Left lobe of liver (tissue), 2 donors: ENCODE results near the gene TEX10. TPM values are rescaled to one million over a fixed set of nuclear protein-coding genes. Genes with fewer than 3 reads are reported as not detected.

Source experiments
- ATAC-seq: fragments of 200-7000 bp; cut with Tn5 transposase; one replicate; pipeline ENCODE4 v1.9.1; 2020; ENCODE audit warnings: mild to moderate bottlenecking, moderate library complexity
- DNase-seq: peaks from one replicate; pipeline ENCODE4 v3.0.0-alpha.2; 2020; ENCODE audit warnings: low spot score
- total RNA-seq: library from RNA; stranded (reverse); gene quantifications from one replicate; pipeline ENCODE4 v1.2.1, GENCODE V29; 2021
- donor health status: DM: no; HTN: no; CAD: no; lungs with moderate emphysema.
- donor health status: DM: no; HTN: yes; CAD: no.

Gene TEX10
- total RNA-seq, 1 donor from 2014 or later: 2.3 TPM

DNA sequence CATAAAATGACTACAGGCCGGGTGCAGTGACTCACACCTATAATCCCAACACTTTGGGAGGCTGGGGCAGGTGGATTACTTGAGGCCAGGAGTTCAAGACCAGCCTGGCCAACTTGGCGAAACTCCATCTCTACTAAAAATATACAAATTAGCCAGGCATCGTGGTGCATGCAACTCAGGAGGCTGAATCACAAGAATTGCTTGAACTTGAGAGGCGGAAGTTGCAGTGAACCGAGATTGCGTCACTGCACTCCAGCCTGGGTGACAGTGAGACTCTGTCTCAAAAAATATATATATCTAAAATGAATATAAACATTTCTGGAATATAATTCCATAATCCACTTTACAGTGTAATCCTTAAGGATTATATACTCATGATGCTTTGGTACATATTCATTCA lies 66.5 kb downstream of the TEX10 start:
- DNase-seq (no peak), ATAC-seq (no peak)

DNA sequence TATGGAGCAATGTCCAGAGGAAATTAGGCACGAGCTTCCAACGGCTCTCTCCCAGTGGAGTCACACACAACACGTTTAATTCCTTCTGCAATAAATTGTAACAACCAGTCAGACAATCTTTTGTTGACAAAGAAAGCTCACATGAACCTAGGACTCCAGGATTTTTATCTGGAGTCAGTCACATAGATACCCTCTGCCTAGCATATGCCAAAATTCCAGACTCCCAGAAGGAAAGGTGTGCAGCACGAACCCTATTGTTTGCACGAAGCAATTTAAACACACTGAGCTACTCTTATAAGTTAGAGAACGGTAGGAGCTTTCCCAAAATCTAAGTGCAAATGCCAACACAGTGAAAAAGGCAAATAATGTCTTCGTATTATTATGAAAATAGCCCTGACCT lies 67.1 kb downstream of the TEX10 start:
- no peak for ATAC-seq
- DNase-seq: no peak

DNA sequence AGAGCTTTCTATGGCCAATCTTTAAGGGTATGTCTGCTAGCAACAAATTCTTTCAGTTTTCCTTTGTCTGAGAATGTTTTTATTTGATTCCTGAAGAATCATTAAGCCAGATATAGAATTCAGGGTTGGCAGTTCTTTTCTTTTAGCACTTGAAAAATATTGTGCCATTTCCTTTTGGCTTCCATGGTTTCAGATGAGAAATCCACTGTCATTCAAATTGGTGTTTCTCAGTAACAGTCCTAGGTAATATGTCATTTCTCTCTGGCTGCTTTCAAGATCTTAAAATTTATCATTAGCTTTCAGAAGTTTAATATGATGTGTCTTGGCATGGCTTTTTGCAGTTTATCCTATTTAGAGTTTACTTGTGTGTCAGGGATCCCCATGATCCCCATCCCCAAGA lies 67.7 kb downstream of the TEX10 start:
- ATAC-seq: no peak
- DNase-seq: no peak

DNA sequence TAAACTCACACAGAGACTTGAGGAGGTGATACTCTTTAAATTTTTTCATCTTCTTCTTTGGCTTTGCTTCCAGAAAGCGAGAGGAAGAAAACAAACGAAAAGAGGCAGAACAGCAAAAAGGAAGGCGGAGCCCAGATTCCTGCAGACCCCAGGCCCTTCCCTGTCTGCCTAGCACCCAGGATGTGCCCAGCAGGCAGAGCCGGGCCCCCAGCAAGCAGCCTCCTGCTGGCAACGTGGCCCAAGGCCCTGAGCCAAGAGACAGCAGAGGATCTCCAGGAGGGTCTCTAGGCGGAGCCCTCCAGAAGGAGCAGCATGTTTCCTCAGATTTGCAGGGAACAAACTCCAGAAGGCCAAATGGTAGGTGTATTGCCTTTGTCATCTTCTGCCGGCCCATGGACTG lies 68.5 kb downstream of the TEX10 start:
- ATAC-seq (no peak), DNase-seq (no peak)

DNA sequence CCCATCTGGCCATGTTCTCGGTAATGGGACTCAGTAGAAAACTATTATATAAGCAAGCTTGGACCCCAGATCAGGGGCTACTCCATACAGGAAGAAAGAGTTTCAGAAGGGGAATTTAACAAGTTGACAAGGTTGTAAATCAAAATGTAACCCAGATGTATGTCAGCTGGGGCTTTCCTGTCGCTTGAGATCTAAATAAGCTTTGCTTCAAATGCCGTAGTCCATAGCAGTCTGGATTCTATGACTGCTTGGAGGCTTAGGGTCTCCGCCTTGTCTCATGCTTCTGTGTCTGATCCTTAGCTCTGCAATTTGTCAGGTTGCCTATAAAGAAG lies 70.4 kb downstream of the TEX10 start:
- DNase-seq: no peak
- ATAC-seq: no peak

DNA sequence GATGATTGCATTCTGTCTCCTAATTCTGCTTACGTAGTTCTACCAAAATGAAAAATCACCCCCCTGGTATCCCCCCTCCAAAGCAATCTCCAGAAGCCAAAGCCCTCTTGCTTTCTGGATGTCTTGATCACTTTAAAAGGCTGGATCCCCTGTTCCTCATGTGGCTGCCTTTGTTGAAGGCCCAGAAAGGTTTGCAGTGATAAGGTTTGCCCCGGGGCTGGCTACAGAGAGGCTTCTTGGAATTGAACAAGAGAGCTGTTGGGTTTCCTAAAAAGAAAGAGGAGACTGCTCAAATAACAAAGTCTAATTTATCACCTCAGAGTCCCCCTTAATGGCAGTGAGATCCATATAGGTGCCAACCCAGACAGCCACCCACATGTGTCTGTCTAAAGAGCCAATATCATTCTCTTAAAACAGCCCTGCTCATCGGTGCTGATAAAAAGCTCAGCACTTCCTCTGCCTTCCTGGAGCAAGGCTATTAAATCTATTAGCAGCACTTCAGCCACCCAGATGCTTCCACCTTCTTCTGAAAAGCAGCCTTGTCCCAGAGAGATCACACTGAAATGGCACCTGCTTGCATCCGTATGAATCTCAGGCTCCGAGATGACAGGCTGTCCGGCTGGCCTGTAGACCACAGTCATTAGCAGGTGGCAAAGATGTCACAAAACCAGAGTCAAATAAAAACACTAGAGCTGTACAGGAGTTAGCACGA lies 70.9 kb downstream of the TEX10 start:
- DNase-seq: no peak
- ATAC-seq: no peak

DNA sequence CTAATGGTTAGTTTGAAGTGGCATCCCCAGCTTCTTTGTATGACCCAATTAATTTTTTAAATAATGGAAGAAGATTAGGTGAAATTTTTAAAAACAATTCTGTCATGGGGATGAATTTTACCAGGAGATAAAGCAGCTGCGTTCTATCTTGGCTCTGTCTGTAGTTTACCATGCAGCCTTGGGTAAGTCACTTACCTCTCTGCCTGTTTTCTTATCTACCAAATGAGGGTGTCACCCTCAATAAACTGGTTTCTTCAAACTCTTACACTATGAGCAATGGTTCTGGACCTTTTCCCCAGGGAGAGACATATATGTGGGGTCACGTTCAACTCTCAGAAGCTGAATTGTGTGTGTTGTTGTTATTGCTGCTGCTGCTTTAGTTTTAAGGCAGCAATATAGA lies 71.7 kb downstream of the TEX10 start:
- no peak for DNase-seq
- ATAC-seq: no peak

DNA sequence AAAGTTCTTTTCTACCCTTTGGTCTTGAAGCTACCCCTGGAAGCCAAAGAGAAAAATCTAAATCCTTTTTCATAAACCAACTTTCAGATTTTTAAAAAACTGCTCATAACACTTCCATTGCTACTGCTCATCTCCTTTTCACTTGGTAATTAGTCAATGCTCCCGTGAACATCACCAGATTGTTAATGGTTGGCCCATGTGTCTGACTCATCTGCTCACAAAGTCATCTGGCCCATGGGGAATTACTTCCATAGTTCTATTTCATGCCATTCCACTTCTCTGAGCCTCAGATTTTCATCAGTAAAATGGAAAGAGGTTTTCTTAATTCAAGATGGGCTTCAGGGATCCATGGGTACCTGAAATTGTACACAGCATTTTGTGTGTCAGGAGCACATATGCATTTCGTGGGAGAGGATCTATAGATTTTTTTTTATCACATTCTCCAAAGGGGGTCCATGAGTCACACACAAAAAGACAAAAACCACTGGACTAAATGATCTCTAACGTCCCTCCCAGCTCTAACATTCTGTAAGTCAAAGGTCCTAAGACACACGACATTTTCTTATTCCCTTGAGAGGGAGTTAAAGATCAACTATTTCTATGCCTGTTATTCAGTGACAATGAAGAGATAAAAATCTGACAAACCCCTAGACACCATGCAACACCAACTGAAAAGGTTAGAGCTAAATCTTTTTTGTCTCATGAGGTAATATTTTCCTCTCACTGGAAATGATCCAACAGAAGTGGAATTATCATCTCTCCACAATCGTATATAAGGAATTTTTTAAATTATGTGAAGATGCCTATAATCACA lies 75.4 kb downstream of the TEX10 start:
- DNase-seq: no peak
- ATAC-seq: no peak

DNA sequence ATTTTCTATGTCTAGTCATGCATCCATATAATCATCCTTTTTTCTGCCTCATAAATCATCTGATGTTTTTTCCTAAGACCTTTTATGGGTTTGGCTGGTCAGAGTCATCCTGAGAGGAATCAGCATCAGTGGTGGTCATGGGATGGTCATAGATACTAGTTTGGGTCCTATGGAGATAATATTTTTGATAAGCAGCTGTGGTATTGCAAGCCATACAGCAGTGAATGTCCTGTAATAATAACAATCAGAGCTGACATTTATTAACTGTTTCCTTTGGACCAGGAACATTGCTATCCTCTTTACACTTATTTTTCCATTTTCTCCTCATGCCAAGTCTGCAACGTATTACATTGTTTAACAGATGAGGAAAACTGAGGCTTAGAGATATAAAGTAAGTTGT lies 83.1 kb downstream of the TEX10 start:
- no peak for DNase-seq
- ATAC-seq: no peak

DNA sequence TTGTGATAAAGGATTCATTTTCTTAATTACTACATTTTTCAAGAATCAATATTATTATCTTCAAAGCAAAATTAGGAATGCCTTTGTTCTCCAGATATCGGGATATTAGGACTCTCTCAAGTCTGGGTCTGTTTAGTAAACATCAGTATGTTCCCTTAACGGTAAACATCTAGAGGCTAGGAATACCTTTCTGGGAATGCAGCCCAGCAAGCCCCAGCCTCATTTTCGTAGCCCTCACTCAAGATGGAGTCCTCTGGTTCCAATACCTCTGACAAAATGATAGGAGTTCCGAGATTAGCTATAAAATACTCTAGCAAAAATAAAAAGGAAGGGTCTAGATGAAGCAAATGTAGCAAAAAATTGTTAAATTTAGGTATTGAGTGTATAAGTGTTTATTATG lies 84.5 kb downstream of the TEX10 start:
- ATAC-seq: no peak
- no peak for DNase-seq

DNA sequence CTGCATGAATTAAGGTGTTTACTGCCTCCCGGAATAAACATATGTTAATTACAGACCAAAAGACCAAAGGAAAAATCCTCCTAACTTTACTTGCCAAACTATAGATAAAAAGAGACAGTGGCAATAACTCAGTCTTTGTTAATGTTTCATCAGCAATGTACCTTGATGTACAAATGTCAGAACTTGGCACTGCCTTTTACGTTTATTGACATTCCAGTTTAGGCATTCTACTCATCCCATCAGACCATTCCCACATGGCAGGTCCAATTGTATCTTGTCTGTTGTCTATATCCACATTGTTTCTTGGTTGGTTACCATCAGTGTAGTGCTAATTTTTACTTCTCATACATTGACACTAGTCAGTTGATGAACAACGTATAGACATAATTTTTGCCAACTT lies 85.5 kb downstream of the TEX10 start:
- ATAC-seq: no peak
- no peak for DNase-seq

Other genes with a start within 250 kb of the TEX10 start
- gene MSANTD3, start 74.2 kb upstream of the TEX10 start, total RNA-seq: 7.1 TPM
- 0.20 TPM for gene TMEFF1, start 120.2 kb upstream of the TEX10 start, total RNA-seq
- 0.13 TPM for gene CAVIN4, start 225.1 kb upstream of the TEX10 start, total RNA-seq